GM18508 (cell line): Measurements from ENCODE around the gene TET1.
"Not testable (repeated sequence)": the region's sequence is repeated elsewhere in the genome, so short reads cannot be mapped to it uniquely, and the experiment has no call there.

Experiments used
- ATAC-seq: cut with Tn5 transposase; IDR thresholded peaks from one replicate; pipeline ENCODE4 v1.9.1; 2021; ENCODE audit warnings: moderate number of reproducible peaks; ENCODE audit not compliant: insufficient read depth, unreplicated experiment

TET1 gene

DNA sequence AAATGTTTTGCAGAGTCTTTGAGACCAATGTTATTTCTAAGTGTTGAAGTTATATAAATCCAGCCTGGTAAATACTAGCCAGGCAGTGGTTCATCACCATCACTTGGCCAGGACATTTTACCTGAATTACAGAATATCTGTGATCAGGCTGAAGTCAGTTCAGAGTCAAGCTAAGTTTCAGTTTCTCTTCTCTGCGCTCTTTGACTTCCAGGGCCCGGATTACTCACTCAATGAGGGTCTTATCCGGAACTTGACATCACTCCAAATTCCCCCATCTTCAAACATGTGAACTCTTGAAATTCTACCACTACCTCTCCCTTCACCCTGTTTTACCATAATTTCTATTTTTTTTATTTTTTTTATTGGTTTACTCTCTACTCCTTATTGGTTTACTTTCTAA, 124.3 kb downstream of the TET1 start:
- ATAC-seq, result peak; percentile 81

DNA sequence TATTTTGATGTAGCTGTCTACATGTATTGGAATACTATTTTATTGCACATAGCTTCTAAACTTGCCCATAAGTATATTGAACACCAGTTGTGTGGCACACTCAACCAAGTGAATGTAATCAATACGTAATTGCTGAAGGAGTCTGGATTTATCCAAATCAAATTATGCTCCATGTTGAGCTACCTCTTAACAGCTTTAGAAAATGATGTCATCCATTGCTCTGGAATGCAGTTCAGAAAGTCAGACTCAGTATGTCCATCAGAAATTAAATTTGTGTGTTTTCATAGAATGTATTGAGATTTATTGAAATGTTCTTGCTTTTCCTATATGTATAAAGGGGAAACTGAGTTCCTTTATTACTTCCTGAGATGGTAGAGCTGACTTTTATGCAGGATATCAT, 135.9 kb downstream of the TET1 start:
- ATAC-seq, result no peak

DNA sequence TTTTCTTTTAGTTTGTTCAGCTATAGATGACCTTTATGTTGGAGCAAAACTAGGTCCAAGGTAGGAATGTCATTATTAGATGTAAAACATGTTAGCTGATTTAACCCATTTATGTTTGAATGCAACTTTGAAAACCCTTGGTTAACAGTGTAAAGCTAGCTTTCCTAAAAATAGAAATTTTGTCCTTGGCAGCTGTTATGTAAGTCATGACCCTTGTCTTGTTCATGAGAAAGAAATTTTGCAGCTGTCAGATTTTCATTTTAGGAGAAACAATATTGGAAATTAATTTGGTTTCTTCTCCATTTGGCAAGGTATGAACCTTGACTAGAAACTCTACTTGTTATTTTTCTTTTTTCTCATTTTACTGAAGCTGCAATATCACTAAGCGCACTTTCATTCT, 137.0 kb downstream of the TET1 start:
- ATAC-seq, result no peak

DNA sequence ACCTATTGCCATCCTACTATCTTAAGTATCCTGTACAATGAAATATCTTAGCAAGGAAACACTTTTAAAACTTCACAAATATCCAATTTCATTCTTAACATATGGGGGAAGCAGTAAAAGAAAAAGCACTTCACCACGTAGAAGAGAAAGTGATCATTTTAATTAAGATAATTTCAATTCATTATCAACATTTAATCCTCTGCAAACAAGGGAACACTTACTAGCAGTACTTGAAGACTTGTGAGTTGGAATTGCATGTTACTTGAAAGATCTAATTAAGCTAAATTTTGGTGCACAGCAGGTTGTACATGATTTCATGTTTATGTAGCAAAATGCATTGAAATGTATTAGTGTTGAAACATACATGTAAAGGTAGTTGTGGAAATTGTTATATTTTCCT, 140.1 kb downstream of the TET1 start:
- no peak for ATAC-seq

DNA sequence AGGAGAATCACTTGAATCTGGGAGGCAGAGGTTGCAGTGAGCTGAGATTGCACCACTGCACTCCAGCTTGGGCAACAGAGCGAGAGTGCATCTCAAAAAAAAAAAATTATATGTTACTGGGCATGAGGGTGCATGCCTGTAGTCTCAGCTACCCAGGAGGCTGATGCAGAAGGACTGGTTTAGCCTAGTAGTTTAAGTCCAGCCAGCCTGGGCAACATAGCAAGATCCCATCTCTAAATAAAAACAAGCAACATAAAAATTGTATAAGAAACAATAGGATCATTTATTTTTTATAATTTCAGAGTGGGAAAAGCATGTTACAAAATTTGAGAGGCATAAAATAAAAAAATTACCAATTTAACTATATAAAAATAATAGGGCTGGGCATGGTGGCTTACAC, 145.4 kb downstream of the TET1 start:
- ATAC-seq, result no peak

DNA sequence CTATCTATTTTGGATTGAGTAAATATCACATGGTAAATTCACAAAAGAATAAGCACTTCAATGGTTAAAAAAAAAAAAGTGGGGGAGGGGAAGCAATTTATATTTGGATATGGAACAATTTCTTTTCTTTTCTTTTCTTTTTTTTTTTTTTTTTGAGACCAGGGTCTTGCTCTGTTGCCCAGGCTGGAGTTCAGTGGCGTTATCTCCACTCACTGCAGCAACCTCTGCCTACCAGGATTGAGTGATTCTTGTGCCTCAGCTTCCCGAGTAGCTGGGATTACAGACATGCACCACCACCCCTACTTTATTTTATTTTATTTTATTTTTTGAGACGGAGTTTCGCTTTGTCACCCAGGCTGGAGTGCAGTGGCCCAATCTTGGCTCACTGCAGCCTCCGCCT, 148.8 kb downstream of the TET1 start:
- not testable (repeated sequence) for ATAC-seq

DNA sequence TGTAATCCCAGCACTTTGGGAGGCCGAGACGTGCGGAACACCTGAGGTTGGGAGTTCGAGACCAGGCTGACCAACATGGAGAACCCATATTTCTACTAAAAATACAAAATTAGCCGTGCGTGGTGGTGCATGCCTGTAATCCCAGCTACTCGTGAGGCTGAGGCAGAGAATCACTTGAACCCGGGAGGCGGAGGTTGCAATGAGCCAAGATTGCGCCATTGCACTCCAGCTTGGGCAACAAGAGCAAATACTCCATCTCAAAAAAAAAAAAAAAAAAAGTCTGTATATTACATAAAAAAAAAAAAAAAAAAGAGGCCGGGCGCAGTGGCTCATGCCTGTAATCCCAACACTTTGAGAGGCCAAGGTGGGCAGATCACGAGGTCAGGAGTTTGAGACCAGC, 152.9 kb downstream of the TET1 start:
- ATAC-seq, result not testable (repeated sequence)

DNA sequence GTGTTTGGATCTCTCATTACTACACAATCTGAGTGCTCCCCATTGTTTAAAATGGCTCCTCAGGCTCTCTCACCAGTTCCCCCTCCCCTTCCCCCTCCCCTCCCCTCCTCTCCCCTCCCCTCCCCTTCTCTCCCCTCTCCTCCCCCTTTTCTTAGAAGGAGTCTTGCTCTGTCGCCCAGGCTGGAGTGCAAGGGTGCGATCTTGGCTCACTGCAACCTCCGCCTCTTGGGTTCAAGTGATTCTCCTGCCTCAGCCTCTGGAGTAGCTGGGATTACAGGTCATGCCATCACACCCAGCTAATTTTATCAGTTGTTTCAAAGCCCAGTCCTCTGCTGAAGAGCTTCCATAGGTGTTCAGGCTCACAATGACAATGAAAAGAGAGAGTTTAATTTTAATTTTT, 157.3 kb downstream of the TET1 start:
- ATAC-seq, result no peak

DNA sequence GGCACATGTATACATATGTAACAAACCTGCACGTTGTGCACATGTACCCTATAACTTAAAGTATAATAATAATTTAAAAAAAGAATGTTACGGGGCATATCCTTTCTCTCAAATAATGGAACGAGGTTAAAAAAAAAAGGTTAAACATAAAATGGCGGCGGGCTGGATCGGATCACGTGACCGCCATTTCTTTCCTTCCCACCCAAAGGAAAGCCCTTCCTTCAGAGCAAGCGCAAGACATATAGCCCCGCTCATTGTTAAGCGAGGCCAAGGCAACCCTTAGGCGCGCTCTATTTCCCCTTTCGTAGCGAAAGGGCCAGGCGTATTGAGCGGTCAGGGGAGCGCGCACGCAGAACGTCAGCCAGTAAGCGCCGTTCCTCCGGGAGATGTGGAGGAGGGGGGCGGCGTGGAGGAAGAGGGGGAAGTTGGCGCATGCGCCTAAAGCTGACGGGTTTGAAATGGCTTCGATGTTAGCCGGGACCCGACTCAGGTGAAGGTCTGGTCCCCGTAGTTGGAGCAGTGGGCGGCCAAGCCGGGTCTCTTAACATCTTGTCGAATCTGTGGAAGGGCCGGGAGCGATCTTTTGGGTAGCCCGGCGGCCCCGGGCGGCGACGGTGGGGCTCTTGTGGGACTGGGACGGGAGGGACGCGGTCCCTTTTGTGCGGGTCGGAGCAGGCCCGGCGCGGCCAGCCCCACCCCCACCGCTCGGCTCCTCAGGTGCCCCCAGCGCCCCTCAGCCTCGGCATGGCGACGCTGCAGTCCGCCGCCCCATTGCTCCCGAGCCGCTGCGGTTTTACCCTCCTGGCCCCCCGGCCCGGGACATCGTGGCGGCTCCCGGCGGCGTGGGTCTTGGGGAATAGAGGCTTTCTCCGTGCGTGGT, 160.9 kb downstream of the TET1 start, which contains the start of gene CCAR1:
CCAR1 (plus strand) TSS at position 447 of the 880 bp plus-strand sequence. CDS start 1,266 bp downstream, outside the sequence.
- peak; percentile 93 for ATAC-seq

DNA sequence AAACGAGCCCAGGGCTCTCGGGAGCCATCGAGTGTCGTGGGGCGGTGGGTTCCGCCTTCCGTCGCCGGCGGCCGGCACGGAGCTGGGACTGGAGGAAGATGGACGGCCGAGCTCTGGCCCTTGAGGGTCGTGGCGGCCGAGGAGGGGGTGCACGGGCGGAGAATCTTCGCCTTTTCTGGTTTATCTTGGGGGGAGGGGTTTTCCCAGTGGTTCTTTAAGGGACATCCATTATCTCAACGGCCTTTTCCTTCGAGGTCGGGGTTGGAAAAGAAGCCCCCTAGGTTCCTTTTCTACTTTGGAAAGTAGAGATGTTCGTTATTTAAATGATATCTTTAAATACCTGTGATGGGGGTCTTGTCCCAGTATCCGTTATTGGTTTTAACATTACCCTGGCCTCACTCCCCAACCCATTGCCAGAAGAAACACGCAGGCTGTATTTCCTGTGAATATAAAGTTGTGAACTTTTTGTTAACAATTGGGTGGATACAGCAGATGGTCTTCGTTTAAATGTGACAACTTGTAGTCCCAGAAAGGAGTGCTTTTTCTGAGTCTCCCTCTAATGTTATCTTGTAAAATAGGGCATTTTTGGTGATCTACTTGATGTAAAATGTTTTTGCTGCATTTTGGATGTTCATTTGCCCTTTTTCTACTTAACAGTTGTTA, 161.7 kb downstream of the TET1 start:
- no peak for ATAC-seq

DNA sequence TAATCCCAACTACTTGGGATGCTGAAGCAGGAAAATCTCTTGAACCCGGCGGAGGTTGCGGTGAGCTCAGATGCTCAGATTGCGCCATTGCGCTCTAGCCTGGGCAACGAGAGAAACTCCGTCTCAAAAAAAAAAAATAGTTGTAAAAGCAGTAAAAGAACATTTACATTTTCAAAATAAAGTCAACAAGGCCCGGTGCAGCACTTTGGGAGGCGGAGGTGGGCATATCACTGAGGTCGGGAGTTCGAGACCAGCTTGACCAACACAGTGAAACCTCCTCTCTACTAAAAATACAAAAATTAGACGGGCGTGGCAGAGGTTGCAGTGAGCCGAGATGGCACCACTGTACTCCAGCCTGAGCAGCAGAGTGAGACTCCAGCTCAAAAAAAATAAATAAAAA, 164.9 kb downstream of the TET1 start:
- no peak for ATAC-seq

DNA sequence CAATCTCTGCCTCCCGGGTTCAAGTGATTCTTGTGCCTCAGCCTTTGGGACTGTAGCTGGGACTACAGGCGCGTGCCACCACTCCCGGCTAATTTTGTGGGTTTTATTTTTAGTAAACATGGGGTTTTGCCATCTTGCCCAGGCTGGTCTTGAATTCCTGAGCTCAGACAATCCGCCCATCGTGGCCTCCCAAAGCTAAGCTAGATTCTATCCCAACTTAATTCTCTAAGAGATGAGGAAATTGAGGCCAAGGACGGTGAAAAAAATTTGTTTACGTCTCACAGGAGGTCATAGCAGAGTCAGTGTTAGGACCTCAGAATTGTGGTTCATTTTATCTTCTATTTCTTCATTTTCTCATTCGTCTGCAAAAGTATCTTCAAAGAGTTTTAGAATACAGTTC, 167.0 kb downstream of the TET1 start:
- no peak for ATAC-seq

DNA sequence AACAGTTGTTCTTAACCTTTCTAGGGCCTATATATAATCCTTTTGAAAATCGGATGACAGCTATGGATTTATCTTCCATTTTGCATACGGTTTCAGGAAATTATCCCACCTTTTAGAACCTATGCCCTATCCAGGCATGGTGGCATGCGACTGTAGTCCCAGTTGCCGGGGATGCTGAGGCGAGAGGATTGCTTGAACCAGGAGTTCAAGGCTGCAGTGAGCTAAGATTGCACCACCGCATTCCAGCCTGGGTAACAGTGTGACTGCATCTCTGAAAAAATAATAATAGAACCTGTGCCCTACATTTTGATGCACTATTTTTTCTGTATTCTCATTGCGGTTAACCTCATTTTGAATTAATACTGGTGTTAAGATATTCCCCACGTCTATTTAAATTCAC, 172.5 kb downstream of the TET1 start:
- no peak for ATAC-seq

DNA sequence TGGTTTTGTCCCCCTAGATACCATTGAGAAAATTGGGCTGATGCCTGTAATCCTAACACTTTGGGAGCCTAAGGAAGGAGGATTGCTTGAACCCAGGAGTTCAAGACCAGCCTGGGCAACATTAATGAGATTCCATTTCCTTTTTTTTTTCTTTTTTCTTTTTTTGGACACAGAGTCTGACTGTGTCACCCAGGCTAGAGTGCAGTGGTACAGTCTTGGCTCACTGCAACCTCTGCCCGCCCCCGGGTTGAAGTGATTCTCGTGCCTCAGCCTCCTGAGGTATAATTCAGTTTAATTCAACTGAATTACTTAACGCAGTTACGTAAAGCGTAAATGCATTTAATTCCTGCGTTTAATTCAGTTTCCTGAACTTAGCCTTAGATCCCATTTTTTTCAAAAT, 174.2 kb downstream of the TET1 start:
- ATAC-seq, result no peak

DNA sequence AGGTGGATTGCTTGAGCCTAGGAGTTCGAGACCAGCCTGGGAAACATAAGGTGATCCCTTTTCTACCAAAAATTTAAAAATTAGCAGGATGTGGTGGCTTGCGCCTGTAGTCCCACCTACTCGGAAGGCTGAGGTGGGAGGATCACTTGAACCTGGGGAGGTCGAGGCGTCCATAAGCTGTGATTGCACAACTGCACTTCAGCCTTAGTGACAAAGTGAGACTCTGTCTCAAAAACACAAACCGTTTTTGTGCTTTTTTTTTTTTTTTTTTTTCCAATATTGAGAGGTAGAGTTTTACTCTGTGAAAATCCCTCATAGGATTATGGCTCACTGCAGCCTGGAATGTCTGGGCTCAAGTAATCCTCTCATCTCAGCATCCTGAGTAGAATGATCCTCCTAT, 175.0 kb downstream of the TET1 start:
- no peak for ATAC-seq

DNA sequence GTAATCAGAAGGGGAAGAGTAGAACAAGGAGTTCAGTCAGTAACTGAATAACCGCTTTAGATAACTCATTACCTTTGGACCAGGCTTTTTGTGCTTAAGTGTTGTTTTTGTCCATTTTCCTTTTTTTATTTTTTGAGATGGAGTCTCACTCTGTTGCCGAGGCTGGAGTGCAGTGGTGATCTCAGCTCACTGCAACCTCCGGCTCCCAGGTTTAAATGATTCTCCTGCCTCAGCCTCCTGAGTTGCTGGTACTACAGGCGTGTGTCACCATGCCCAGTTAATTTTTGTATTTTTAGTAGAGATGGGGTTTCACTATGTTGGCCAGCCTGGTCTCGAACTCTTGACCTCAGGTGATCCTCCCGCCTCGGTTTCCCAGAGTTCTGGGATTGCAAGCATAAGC, 175.6 kb downstream of the TET1 start:
- not testable (repeated sequence) for ATAC-seq

DNA sequence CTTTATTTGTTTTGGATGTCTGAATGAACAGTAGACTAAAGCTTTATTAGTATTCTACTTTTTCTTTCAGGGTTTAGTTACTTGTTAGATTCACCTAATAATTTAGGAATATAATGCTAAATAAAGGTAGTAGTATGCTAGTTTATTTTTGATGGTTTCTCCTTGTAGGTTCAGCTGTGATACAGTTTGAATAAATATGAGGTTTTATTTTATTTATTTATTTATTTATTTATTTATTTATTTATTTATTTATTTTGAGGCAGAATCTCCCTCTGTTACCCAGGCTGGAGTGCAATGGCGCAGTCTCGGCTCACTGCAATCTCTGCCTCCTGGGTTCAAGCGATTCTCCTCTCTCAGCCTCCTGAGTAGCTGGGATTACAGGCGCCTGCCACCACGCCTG, 180.5 kb downstream of the TET1 start:
- ATAC-seq, result not testable (repeated sequence)

DNA sequence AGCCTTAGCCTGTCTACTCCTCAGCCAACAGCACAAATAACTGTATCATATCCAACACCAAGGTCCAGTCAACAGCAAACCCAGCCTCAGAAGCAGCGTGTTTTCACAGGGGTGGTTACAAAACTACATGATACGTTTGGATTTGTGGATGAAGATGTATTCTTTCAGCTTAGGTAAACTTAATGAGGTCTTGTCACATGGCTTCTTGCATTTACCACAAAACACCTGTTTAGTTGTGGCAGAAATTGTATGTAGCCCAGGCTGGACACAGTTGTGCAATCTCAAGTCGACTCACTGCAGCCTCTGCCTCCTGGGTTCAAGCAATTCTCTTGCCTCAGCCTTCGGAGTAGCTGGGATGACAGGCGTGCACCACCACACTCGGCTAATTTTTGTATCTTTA, 182.3 kb downstream of the TET1 start:
- no peak for ATAC-seq
